ENCODE results near the gene NXN.
"Not testable (repeated sequence)": the region's sequence is repeated elsewhere in the genome, so short reads cannot be mapped to it uniquely, and the experiment has no call there.

Gene NXN

DNA sequence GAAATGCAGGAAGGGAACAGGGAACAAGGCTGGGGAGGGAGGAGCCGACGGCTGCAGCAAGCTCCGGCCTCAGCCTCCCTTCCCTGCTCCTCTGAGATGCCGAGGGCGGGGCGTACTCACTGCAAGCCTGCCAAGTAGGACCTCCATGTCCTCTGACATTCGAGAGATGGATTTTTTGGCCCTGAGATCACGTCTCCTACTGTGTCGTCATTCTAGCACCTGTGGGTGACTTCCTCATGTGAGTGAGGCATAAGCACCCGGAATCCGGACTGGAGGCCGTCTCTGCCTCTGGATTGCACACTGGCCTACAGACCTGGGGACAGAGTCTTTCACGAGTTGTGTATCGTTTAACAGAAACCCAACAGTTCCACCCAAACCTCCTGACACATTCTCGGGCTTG is 183.0 kb downstream of the NXN start:
- Mint-ChIP-seq H3K27me3 (no peaks in the 10 kb centered on the region), H3K9me3 (no peaks in the 10 kb centered on the region)

DNA sequence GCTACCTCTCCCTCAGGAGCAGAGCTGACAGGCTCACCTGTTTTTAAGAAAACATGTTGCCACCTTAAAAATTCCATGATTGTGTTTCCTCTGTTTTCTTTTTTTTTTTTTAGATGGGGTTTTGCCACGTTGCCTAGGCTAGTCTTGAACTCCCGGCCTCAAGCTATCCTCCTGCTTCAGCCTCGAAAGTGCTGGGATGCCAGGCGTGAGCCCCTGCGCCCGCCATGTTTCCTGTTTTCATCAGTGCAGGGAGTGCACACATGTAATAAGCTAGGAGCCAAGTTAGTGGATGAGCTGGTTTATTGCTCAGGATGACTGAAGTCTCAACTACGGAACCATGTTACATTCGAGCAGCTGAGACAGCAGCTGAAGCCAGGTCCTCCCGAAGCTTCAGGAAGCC is 183.9 kb downstream of the NXN start:
- Mint-ChIP-seq H3K27ac (no peak overlapping the region), H3K27me3 (no peaks in the 10 kb centered on the region), H3K4me1 (peaks cover 7% of the 10 kb centered on the region), H3K36me3 (peaks cover 16% of the 10 kb centered on the region), H3K9me3 (no peaks in the 10 kb centered on the region), H3K4me3 (no peak overlapping the region)
- CTCF ChIA-PET: interaction anchor here (0.7 to 5.2 kb wide), 11 partner anchors 9 to 260 kb away, joined by 3 to 59 read pairs (median 7); partner anchors contain the start of genes NXN and TIMM22
- no peak for DNase-seq

More for the DNA sequence above, 183.0 kb downstream of the NXN start:
- CTCF ChIA-PET: interaction anchor here (0.6 to 5.2 kb wide), 3 partner anchors 185 to 449 kb away, joined by 3 to 59 read pairs (median 11); partner anchors contain the start of gene NXN
- no peak overlapping the region for H3K27ac Mint-ChIP-seq
- peaks cover 7% of the 10 kb centered on the region for H3K4me1 Mint-ChIP-seq
- H3K4me3 Mint-ChIP-seq: no peak overlapping the region
- no peak for DNase-seq
- H3K36me3 Mint-ChIP-seq: peaks cover 8% of the 10 kb centered on the region

DNA sequence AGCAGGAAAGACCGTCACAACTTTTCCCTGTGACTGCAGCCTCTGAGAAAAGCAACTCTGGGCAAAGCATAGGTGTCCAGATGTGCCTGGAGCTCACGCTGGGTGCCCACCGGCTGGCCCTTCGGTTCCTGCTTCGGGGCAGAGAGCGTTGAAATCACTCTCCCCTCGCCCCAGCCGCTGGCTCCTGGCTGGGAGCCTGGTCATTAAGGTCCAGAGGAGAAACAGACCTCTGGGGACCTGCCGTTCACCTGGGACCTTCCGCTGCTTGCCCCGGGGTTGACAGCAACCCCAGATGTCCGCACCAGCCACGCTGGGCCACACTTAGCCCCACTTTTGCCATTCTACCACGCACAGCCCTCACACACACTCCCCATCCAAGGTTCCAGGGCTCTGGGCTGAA is 184.3 kb downstream of the NXN start:
- Mint-ChIP-seq H3K4me3 (no peak overlapping the region), H3K36me3 (peaks cover 16% of the 10 kb centered on the region), H3K27me3 (no peaks in the 10 kb centered on the region), H3K9me3 (no peaks in the 10 kb centered on the region), H3K27ac (no peak overlapping the region), H3K4me1 (peaks cover 7% of the 10 kb centered on the region)
- CTCF ChIA-PET: interaction anchor here (0.7 to 5.2 kb wide), 12 partner anchors 9 to 261 kb away, joined by 3 to 59 read pairs (median 6); partner anchors contain the start of genes NXN and TIMM22
- no peak for DNase-seq

DNA sequence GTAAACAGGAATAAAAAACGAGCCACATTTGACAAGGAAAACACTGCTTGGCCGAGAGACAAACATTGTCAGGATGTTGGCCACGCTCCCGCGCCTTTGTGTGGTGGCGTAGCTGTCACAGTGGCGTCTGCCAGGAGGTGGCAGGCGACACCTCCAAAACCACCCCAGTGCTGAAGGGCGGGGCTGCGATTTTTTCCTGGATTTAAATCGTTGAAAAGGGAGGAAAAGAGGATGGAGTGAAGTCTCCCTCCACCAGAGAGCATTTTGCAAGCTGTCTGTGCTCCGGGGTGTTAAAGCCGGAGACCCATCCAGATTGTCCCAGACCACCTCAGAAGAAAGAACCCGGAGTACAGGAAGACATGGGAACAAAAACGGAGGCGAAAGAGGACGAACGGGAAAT is 184.7 kb downstream of the NXN start:
- Mint-ChIP-seq H3K4me1 (peaks cover 7% of the 10 kb centered on the region), H3K27me3 (no peaks in the 10 kb centered on the region), H3K4me3 (no peak overlapping the region), H3K27ac (no peak overlapping the region), H3K36me3 (peaks cover 18% of the 10 kb centered on the region), H3K9me3 (no peaks in the 10 kb centered on the region)
- CTCF ChIA-PET: interaction anchor here (0.7 to 5.2 kb wide), 11 partner anchors 10 to 261 kb away, joined by 3 to 59 read pairs (median 7); partner anchors contain the start of genes NXN and TIMM22
- DNase-seq: peak; percentile 66

DNA sequence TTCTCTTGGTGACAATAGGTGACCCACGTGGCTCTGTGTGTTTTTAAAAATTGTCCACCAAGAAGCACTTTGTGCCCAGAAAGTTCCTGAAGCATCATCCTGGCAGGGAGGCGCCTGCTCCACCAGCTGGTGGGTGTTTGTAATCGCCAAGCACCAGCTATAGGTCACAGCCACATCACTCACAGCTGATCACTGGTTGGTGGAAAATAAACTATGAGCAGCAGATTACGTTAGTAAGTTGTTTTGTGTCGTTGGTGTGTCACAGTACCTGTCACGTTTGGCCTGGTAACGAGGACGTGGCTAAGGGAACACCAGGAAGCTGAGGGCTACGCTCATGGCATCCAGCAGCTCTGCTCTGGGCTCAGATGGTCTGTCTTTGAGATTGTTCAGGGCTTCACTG is 187.3 kb downstream of the NXN start:
- CTCF ChIA-PET: interaction anchor here (1.8 kb wide), 1 partner anchor 205 kb away, joined by 7 read pairs; the partner anchor contains the start of gene TIMM22

DNA sequence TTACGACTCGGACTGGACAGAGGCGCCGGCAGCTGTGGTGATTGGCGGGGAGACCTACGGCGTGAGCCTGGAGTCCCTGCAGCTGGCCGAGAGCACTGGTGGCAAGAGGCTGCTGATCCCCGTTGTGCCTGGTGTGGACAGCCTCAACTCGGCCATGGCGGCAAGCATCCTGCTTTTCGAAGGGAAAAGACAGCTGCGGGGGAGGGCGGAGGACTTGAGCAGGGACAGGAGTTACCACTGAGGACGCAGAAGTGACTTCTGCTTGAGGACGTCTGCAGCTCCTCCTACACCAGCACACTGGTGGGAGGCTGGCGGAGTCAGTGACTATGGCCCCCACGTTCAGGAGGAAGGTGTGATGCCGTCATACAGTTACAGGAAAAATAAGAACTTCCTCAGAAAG is 187.7 kb downstream of the NXN start:
- no peaks in the 10 kb centered on the region for H3K27me3 Mint-ChIP-seq
- peaks cover 7% of the 10 kb centered on the region for H3K4me1 Mint-ChIP-seq
- H3K27ac Mint-ChIP-seq: no peak overlapping the region
- no peaks in the 10 kb centered on the region for H3K9me3 Mint-ChIP-seq
- H3K36me3 Mint-ChIP-seq: peaks cover 23% of the 10 kb centered on the region
- DNase-seq: no peak
- CTCF ChIA-PET: interaction anchor here (1.8 kb wide), 1 partner anchor 205 kb away, joined by 7 read pairs; the partner anchor contains the start of gene TIMM22
- no peak overlapping the region for H3K4me3 Mint-ChIP-seq

More for the DNA sequence above, 187.3 kb downstream of the NXN start:
- Mint-ChIP-seq H3K4me1 (peaks cover 7% of the 10 kb centered on the region), H3K36me3 (peaks cover 21% of the 10 kb centered on the region), H3K27me3 (no peaks in the 10 kb centered on the region), H3K27ac (no peak overlapping the region), H3K9me3 (no peaks in the 10 kb centered on the region), H3K4me3 (no peak overlapping the region)
- DNase-seq: no peak

DNA sequence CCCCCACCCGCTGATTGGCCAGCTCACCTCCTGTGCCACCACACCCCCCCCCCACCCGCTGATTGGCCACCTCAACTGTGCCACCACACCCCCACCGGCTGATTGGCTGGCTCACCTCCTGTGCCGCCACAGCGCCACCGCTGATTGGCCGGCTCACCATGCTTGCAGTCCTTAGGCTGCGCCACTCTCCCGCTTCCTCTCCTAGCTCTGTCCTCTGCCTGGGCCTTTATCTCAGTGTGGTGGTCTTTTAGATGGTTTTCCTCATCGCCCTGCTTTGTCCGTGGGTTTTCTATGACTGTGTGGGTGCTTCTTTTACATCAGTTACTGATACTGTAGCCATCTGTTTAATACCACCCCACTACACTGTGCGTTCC is 188.7 kb downstream of the NXN start:
- peak overlapping the region; percentile 67 for H3K27ac Mint-ChIP-seq
- not testable (repeated sequence) for H3K9me3 Mint-ChIP-seq, H3K4me1 Mint-ChIP-seq, H3K4me3 Mint-ChIP-seq, H3K27me3 Mint-ChIP-seq, DNase-seq
- peaks cover 25% of the 10 kb centered on the region for H3K36me3 Mint-ChIP-seq
- CTCF ChIA-PET: interaction anchor here (1.8 kb wide), 1 partner anchor 206 kb away, joined by 7 read pairs; the partner anchor contains the start of gene TIMM22

DNA sequence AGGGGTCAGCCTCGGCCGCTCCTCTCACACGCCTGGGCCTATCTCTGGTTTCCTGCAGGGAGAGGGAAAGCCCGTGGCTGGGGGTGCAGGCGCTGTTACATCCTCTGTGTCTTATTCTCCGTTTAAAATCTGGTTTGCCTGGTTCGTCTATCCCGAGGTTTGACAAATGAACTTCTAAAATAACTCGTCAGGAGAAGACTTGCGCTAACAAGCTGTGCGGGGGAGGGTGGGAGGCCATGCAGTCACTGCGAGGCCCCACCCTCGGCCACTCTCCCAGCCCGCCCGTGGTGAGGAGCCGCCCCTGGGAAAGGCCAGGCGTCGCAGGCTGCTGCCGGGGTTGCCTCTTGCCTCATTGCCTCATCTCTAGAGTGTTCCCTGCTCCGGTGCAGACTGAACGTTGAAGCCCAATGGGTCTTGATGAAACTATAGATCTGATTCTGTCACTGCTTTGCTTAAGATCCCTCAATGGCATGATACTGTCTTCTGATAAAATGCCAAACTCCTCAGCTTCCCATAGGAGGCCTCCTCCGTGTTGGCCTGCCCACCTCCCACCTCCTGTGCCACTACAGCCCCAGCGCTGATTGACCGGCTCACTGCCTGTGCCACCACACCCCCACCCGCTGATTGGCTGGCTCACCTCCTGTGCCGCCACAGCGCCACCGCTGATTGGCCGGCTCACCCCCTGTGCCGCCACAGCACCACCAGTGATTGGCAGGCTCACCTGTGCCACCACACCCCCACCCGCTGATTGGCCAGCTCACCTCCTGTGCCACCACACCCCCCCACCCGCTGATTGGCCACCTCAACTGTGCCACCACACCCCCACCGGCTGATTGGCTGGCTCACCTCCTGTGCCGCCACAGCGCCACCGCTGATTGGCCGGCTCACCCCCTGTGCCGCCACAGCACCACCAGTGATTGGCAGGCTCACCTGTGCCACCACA is 189.4 kb downstream of the NXN start:
- H3K9me3 Mint-ChIP-seq, CTCF ChIA-PET, DNase-seq, H3K27ac Mint-ChIP-seq, H3K27me3 Mint-ChIP-seq, H3K4me3 Mint-ChIP-seq, H3K4me1 Mint-ChIP-seq: not testable (repeated sequence)
- H3K36me3 Mint-ChIP-seq: peaks cover 25% of the 10 kb centered on the region

DNA sequence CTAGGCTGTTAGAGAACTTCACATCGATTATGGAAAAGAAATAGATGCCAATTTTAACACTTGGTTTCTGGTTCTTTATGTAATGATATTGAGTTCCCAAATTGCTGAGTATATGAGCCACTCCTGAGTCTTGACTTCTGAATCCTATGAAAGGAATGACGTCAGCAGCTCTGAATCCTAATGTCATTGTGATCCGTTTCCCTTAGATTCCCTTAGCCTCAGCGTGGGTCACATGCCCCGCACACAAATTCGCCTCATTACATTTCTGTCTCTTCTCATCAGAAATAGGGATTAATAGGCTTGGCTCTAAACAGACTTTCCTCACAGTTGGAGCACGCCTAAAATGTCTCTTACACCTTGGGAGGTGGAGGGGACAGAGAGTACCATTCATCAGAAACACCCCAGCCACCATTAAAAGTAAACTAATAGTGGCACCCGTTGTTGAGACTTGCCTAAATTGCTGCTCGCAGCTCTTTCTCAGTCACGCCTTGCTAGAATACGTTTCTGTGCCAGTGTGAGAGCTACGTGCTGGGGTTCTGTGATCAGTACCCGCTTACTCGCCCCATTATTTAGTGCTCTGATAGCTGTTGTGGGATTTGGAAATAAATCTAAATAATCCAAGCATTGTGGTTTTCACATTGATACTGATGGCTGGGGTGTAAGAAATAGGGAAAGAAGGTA is 190.3 kb downstream of the NXN start:
- Mint-ChIP-seq H3K27me3 (no peaks in the 10 kb centered on the region), H3K36me3 (peaks cover 25% of the 10 kb centered on the region), H3K4me3 (no peak overlapping the region), H3K27ac (no peak overlapping the region), H3K9me3 (no peaks in the 10 kb centered on the region), H3K4me1 (peaks cover 7% of the 10 kb centered on the region)
- CTCF ChIA-PET: interaction anchor here (1.9 kb wide), 1 partner anchor 192 kb away, joined by 6 read pairs; no protein-coding TSS in a partner anchor
- no peak for DNase-seq

DNA sequence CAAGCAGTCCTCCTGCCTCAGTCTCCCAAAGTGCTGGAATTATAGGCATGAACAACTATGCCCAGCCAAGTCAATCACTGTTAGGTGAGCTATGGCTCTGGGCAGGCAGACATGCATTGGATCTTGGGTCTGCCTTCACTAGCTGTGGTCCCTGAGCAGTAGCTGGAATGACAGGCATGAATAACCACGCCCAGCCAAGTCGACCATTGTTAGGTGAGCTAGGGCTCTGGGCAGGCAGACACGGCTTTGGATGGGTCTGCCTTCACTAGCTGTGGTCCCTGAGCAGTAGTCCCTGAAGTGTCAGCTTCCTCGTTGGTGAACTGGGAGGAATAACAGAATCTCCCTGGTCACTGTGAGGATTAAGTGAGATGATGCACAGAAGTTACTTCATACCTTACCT is 191.0 kb downstream of the NXN start:
- CTCF ChIA-PET: interaction anchor here (0.8 to 1.9 kb wide), 2 partner anchors 192 to 212 kb away, joined by 3 to 6 read pairs; no protein-coding TSS in a partner anchor
- Mint-ChIP-seq H3K27me3 (no peaks in the 10 kb centered on the region), H3K36me3 (peaks cover 25% of the 10 kb centered on the region), H3K4me1 (peaks cover 14% of the 10 kb centered on the region), H3K9me3 (no peaks in the 10 kb centered on the region), H3K4me3 (no peak overlapping the region), H3K27ac (no peak overlapping the region)
- no peak for DNase-seq

DNA sequence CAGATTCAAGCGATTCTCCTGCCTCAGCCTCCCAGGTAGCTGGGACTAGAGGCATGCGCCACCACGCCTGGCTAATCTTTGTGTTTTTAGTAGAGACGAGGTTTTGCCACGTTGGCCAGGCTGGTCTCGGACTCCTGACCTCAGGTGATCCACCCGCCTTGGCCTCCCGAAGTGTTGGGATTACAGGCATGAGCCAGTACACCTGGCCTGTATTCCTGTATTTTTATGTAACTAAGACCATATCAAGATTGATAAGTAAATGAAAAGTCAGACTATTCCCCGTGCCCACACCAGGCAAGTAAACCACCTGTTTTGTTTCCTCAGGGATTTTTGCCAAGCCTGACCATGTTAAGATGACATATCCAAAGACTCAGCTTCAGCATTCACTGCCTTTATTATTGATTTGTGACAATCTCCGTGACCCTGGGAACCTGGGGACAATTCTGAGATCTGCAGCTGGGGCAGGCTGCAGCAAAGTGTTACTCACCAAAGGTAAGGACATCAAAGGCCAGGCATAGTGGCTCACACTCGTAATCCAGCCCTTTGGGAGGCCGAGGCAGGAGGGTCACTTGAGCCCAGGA is 191.8 kb downstream of the NXN start:
- peaks cover 22% of the 10 kb centered on the region for H3K4me1 Mint-ChIP-seq
- no peak overlapping the region for H3K4me3 Mint-ChIP-seq
- no peak overlapping the region for H3K27ac Mint-ChIP-seq
- H3K36me3 Mint-ChIP-seq: peaks cover 24% of the 10 kb centered on the region
- no peaks in the 10 kb centered on the region for H3K27me3 Mint-ChIP-seq
- H3K9me3 Mint-ChIP-seq: no peaks in the 10 kb centered on the region
- CTCF ChIA-PET: interaction anchor here (1.9 kb wide), 1 partner anchor 193 kb away, joined by 6 read pairs; no protein-coding TSS in a partner anchor
- no peak for DNase-seq

DNA sequence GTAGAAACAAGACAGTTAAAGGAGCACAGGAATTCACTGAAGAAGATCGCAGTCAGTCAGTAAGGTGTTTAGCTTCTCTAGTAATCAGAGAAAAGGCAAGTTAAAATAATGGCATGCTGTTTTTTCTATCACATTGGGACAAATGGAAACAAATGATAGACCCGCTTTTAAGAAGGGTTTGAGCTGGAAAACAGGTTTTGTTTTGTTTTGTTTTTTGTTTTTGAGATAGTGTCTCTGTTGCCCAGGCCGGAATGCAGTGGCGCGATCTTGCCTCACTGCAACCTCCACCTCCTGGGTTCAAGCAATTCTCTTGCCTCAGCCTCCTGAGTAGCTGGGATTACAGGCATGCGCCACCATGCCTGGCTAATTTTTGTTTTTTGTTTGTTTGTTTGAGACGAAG is 193.7 kb downstream of the NXN start:
- Mint-ChIP-seq H3K4me1 (peaks cover 35% of the 10 kb centered on the region), H3K36me3 (peaks cover 14% of the 10 kb centered on the region)
- H3K9me3 Mint-ChIP-seq, CTCF ChIA-PET, H3K4me3 Mint-ChIP-seq, H3K27me3 Mint-ChIP-seq, H3K27ac Mint-ChIP-seq, DNase-seq: not testable (repeated sequence)

DNA sequence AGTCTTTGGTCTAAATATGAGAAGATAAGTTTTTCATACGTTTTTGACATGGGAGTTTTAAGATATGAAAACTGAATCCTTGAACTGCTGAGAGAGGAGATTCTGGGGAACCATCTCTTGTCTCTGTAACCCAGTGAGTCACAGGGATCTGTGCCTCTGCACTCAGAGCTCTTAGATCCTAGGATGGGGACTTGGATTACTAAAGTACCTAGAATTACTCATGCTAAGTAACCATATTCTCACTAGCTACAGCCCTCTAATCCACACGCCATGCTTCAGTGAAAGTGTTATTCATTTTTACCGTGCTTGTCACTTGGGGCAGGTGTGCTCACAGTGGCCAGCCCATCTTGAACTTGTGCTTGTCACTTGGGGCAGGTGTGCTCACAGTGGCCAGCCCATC is 195.4 kb downstream of the NXN start:
- peaks cover 12% of the 10 kb centered on the region for H3K36me3 Mint-ChIP-seq
- H3K27me3 Mint-ChIP-seq: no peaks in the 10 kb centered on the region
- no peak for DNase-seq
- no peak overlapping the region for H3K27ac Mint-ChIP-seq
- peak overlapping the region; percentile 54 for H3K4me3 Mint-ChIP-seq
- peaks cover 39% of the 10 kb centered on the region for H3K4me1 Mint-ChIP-seq
- H3K9me3 Mint-ChIP-seq: no peaks in the 10 kb centered on the region
- CTCF ChIA-PET: no interaction called here

Measured in activated naive CD4-positive, alpha-beta T cell treated with anti-CD3 and anti-CD28 coated beads, Interleukin-2, amount 10 ng/mL, durations not matched to agents 7 days and 5 days (primary cell).